ENCODE measurements around the gene F11R. TPM values are rescaled to one million over a fixed set of nuclear protein-coding genes. Genes with fewer than 3 reads are reported as not detected.

F11R gene
- total and polyA plus RNA-seq, 2 of the 13 experiments (the other 11 are each of a cell fraction or from before 2014, with no cell fraction given), result 95.8 to 105 TPM

GRCh38 chr1:160978510-160978927, 42.4 kb downstream of the F11R start (continued):
- TF ChIP-seq AHDC1 (CRISPR knock-in tag; IDR thresholded peaks at IDR 0.05; ENCODE audit: borderline replicate concordance) (peak; percentile 33; the same call in 1 of the 2 replicates), REPIN1 (CRISPR knock-in tag; IDR thresholded peaks at IDR 0.05; ENCODE audit: borderline replicate concordance, low read depth) (peak; percentile 43; the same call in 1 of the 2 replicates), NFIC (IDR thresholded peaks at IDR 0.05; ENCODE audit: low read length) (peak; percentile 79), ARID5B (CRISPR knock-in tag; IDR thresholded peaks at IDR 0.05) (peak; percentile 87), ZNF780A (CRISPR knock-in tag; IDR thresholded peaks at IDR 0.05) (no peak), ZNF18 (CRISPR knock-in tag; IDR thresholded peaks at IDR 0.05; ENCODE audit: insufficient replicate concordance) (peak; percentile 29), HDAC2 (CRISPR knock-in tag; IDR thresholded peaks at IDR 0.05) (0 out of 2 replicates have a peak, but pooled peaks have one; percentile 51), NFE2L1 (CRISPR knock-in tag; IDR thresholded peaks at IDR 0.05; ENCODE audit: borderline replicate concordance) (no peak), SP5 (CRISPR knock-in tag; IDR thresholded peaks at IDR 0.05; ENCODE audit: borderline replicate concordance, low read depth) (peak; percentile 48; the same call in 1 of the 2 replicates), ZNF768 (CRISPR knock-in tag; IDR thresholded peaks at IDR 0.05) (no peak), RXRB (CRISPR knock-in tag; IDR thresholded peaks at IDR 0.05; ENCODE audit: borderline replicate concordance) (peak; percentile 55; the same call in 1 of the 2 replicates), SOX6 (IDR thresholded peaks at IDR 0.05) (no peak), SOX6 (CRISPR knock-in tag; IDR thresholded peaks at IDR 0.05) (peak; percentile 64), RARA (CRISPR knock-in tag; IDR thresholded peaks at IDR 0.05) (peak; percentile 80), BORCS8-MEF2B (CRISPR knock-in tag; IDR thresholded peaks at IDR 0.05) (peak; percentile 45; the same call in 1 of the 2 replicates), IKZF1 (IDR thresholded peaks at IDR 0.05) (no peak), FOSL2 (CRISPR knock-in tag; IDR thresholded peaks at IDR 0.05) (0 out of 2 replicates have a peak, but pooled peaks have one; percentile 23), ZMYM3 (CRISPR knock-in tag; IDR thresholded peaks at IDR 0.05) (peak; percentile 44; the same call in 1 of the 2 replicates), ISL2 (CRISPR knock-in tag; IDR thresholded peaks at IDR 0.05) (peak; percentile 62), TBX3 (IDR thresholded peaks at IDR 0.05; ENCODE audit: borderline replicate concordance) (peak; percentile 70; the same call in 1 of the 2 replicates), ZFX (CRISPR knock-in tag; IDR thresholded peaks at IDR 0.05; ENCODE audit: low read depth) (no peak)

Measured in HepG2 (cell line).